Measurements from ENCODE around the gene TENT5A. TPM values are rescaled to one million over a fixed set of nuclear protein-coding genes. Genes with fewer than 3 reads are reported as not detected.
A peak's percentile ranks its signal among the peaks of the same experiment; 100 is the strongest.
"Not testable (repeated sequence)": the region's sequence is repeated elsewhere in the genome, so short reads cannot be mapped to it uniquely, and the experiment has no call there.

Gene TENT5A
- total RNA-seq, 1 experiment from 2014 or later, result 13.0 TPM

DNA sequence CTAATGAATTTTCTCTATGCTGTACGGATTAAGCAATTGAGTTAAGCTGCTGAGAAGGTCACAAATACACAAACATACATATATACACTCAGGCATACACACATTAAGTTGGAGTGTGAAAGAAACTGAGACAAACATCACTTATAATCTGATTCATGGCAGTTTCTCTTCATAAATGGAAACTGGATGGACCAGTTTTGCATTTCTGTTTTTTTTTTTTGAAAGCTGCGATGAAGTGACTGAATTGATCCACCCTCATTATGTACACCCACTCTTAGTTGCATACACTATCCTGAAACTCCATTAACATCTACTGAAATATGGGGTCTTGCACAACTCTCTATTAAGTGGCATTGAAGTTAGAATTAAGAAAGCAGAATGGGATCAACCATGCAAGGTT lies 32.9 kb upstream of the TENT5A start:
- DNase-seq, result no peak
- no peak overlapping the region for H3K4me3 ChIP-seq
- no peaks in the 10 kb centered on the region for H3K27me3 ChIP-seq
- H3K36me3 ChIP-seq, result no peaks in the 10 kb centered on the region
- H3K9me3 ChIP-seq (replicated peaks), result no peaks in the 10 kb centered on the region
- no peak overlapping the region for H3K27ac ChIP-seq
- no peaks in the 10 kb centered on the region for H3K4me1 ChIP-seq

DNA sequence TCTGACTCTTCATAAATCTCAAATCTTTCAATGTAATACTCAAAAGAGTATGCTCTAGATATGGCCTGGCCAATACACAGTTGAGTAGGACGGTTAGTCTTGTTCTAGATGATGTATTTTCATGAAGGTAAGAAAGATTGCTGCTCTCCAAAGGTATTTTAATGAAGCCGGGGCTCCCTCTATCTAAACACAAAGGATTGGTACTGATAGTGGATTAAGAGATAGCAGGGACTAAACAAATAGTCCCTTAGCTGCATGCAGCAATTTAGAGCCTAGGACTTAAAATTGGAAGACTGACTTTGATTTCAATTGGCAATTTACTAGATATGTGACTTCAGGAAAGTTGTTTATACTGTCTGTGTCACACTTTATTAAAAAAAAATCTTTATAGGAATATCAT lies 31.4 kb upstream of the TENT5A start:
- H3K9me3 ChIP-seq (replicated peaks), result no peaks in the 10 kb centered on the region
- H3K27ac ChIP-seq, result no peak overlapping the region
- H3K36me3 ChIP-seq, result no peaks in the 10 kb centered on the region
- H3K4me1 ChIP-seq, result no peaks in the 10 kb centered on the region
- H3K4me3 ChIP-seq, result no peak overlapping the region
- H3K27me3 ChIP-seq, result no peaks in the 10 kb centered on the region
- no peak for DNase-seq

DNA sequence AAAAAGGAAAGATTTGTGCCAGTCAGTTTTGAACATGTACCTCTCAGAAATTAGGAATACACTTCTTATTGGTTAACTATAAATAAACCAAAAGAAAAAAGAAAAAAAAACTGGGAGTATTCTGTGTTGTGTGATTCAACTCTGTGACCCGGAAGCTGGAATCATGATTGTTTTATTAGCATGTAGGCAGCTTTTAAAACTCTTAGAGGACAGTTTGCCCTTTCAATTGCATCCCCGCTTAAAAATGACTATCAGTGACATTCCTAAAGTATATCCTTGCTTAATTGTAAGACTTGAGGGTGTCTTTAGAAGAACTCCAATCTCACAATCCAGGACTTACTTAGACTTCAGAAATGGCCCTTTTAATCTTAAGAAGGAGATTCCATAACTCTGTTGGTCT lies 29.1 kb upstream of the TENT5A start:
- H3K27ac ChIP-seq, result no peak overlapping the region
- DNase-seq, result no peak
- H3K4me3 ChIP-seq, result no peak overlapping the region
- H3K9me3 ChIP-seq (replicated peaks), result no peaks in the 10 kb centered on the region
- H3K27me3 ChIP-seq, result no peaks in the 10 kb centered on the region
- no peaks in the 10 kb centered on the region for H3K36me3 ChIP-seq
- H3K4me1 ChIP-seq, result no peaks in the 10 kb centered on the region

DNA sequence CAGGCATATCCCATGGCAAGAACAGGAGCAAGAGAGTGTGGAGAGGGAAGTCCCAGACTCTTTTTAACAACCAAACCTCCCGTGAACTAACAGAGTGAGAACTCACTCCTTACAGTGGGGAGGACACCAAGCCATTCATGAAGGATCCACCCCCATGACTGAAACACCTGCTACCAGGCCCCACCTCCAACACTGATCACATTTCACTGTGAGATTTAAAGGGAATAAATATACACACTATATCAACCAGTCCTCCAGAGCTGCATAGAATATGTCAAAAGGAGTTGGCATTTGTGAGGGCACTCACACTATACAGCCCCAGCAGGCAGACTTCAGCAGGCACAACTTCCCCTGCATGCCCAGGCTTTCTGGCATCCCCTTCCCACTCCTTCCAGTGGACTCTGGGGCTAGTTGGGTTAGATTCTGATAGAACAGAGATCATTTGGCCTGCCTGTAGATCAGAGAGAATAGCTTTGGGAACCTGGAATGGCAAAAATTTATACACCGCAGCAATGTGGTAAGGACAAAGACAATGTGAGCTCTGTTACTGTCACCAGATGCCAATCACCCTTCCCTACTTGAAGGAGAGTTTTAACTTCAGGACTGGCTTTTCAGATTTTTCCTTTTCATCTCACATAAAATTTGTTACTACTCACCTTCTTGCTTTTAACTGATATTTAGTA lies 25.2 kb upstream of the TENT5A start:
- no peaks in the 10 kb centered on the region for H3K4me1 ChIP-seq
- H3K27ac ChIP-seq, result no peak overlapping the region
- no peaks in the 10 kb centered on the region for H3K27me3 ChIP-seq
- no peaks in the 10 kb centered on the region for H3K9me3 ChIP-seq (replicated peaks)
- no peaks in the 10 kb centered on the region for H3K36me3 ChIP-seq
- H3K4me3 ChIP-seq, result no peak overlapping the region
- DNase-seq, result no peak

DNA sequence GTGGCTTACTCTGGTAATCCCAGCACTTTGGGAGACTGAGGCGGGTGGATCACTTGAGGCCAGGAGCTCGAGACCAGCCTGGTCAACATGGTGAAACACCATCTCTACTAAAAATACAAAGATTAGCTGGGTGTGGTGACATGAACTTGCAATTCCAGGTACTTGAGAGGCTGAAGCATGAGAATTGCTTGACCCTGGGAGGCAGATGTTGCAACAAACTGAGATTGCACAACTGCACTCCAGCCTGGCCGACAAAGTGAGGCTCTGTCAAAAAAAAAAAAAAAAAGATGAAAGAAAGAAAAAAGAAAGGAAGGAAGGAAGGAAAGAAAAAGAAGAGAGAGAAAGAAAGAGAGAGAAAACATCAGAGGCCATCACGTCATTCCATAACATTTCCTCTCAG lies 23.7 kb upstream of the TENT5A start:
- not testable (repeated sequence) for H3K36me3 ChIP-seq; DNase-seq; H3K27ac ChIP-seq; H3K4me3 ChIP-seq; H3K27me3 ChIP-seq; H3K9me3 ChIP-seq (replicated peaks); H3K4me1 ChIP-seq

DNA sequence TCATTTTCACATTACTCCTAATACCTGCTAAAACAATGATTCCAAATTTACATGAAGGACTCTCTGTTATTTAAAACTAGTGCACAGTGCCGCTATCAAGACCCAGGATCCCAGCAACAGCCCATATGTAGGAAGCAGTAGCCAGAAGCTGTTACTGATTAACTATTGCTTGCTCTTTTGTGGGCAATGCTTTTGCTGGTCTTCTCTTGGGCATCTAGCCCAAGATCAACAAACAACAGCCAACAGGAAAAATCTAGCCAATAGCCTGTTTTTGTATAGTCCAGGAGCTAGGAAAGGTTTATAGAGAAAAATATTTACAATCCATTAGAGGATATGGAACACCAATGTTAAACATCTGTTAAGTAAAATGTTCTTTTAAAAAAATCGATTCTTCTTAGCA lies 22.1 kb upstream of the TENT5A start:
- Histone ChIP-seq H3K36me3 (no peaks in the 10 kb centered on the region), H3K27me3 (no peaks in the 10 kb centered on the region), H3K4me3 (no peak overlapping the region), H3K27ac (no peak overlapping the region), H3K4me1 (no peaks in the 10 kb centered on the region), H3K9me3 (replicated peaks) (no peaks in the 10 kb centered on the region)
- no peak for DNase-seq

DNA sequence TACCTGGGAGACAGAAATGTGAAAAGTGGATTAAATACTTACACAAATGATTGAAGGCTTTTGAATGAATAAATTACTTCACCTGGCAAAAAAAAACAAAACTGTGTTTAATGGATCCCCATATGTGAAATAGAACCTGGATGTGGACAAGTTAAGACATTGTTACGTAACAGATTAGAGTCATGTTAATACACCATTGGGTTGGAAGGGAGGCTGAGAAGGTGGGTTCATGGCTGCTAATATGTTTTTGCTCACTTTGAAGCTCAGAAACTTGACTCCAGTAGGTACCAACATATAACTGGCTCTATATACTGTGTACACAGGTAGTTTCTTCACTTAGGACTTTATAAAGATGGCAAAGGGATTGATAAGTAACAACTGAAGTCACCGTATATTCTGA lies 21.4 kb upstream of the TENT5A start:
- Histone ChIP-seq H3K27me3 (no peaks in the 10 kb centered on the region), H3K27ac (no peak overlapping the region), H3K4me1 (no peaks in the 10 kb centered on the region), H3K36me3 (no peaks in the 10 kb centered on the region), H3K4me3 (no peak overlapping the region), H3K9me3 (replicated peaks) (no peaks in the 10 kb centered on the region)
- no peak for DNase-seq

DNA sequence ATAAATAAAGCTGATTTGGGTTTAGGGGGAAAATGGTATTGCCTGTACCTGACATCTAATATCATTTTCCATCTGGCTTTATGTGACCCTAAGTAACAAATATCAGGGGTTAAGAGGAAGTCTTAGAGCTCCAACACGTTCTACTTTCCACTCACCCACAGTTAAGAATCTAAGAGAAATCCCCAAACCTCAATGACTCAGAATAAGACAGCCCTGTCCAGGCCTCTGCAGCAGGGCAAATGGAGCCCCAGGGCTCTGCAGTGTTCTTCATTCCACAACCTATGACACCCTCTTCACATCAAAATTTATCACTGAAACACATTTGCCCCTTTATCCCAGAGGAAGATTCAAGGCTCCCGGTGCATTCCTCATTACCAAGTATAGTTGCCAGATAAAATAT lies 20.3 kb upstream of the TENT5A start:
- no peaks in the 10 kb centered on the region for H3K9me3 ChIP-seq (replicated peaks)
- H3K4me1 ChIP-seq, result peaks cover 5% of the 10 kb centered on the region
- no peak overlapping the region for H3K4me3 ChIP-seq
- H3K36me3 ChIP-seq, result no peaks in the 10 kb centered on the region
- no peaks in the 10 kb centered on the region for H3K27me3 ChIP-seq
- no peak overlapping the region for H3K27ac ChIP-seq
- DNase-seq, result no peak

DNA sequence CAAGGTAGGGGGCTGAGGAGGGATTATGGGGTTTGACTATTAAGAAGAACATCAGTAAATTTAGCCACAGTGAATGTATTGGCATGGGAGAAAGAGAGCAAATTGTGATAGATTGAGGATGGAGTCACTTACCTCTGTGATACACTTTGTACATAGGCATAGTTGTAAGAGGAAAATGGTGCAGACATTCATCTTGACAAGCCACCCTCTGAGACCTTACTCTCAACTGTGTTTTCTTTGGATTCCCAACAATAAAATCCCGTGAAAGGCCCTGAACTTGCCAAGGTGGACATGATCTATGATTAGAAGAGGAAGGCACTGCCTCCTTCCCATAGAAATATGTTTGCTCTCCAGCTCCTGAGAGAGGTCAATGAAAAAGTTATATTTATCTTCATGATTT lies 18.6 kb upstream of the TENT5A start:
- Histone ChIP-seq H3K27me3 (no peaks in the 10 kb centered on the region), H3K4me3 (no peak overlapping the region), H3K36me3 (no peaks in the 10 kb centered on the region), H3K27ac (no peak overlapping the region), H3K9me3 (replicated peaks) (no peaks in the 10 kb centered on the region), H3K4me1 (peaks cover 22% of the 10 kb centered on the region)
- no peak for DNase-seq

DNA sequence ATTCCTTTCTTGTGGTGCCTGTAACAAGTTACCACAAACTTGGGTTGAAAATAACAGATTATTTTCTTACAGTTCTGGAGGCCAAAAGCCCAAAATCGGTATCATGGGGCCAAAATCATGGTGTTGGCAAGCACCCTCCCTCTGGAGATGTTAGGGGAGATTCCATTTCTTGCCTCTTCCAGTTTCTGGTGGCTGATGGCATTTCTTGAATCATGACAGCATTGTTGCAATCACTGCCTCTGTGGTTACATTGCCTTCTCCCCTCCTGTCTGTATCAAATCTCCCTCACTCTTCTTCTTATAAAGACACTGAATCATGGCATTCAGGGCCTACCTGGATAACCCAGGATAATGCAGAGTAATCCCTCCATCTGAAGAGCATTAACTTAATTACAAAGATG lies 17.9 kb upstream of the TENT5A start:
- Histone ChIP-seq H3K27ac (no peak overlapping the region), H3K36me3 (no peaks in the 10 kb centered on the region), H3K9me3 (replicated peaks) (no peaks in the 10 kb centered on the region), H3K27me3 (no peaks in the 10 kb centered on the region), H3K4me3 (no peak overlapping the region), H3K4me1 (peaks cover 24% of the 10 kb centered on the region)
- DNase-seq, result no peak

DNA sequence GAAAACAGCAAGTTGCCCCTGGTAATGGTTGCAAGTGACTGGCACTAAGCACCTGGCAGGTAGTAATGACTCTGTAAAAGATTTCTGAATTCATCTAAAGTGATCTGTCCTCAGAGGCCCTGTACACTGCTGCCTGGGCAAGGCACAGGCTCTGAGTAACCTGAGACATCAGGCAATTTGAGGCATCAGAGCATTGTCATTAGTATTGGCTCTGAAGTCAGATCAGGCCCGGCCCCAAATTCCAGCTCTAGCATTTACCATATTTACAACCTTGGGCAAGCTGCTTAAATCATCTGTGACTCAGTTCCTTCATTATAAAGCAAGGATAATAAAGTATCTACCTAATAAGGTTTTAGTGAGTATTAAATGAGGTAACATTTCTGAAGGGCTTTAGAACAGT lies 17.3 kb upstream of the TENT5A start:
- Histone ChIP-seq H3K4me3 (no peak overlapping the region), H3K4me1 (peaks cover 24% of the 10 kb centered on the region), H3K36me3 (no peaks in the 10 kb centered on the region), H3K9me3 (replicated peaks) (no peaks in the 10 kb centered on the region), H3K27me3 (no peaks in the 10 kb centered on the region), H3K27ac (no peak overlapping the region)
- no peak for DNase-seq

DNA sequence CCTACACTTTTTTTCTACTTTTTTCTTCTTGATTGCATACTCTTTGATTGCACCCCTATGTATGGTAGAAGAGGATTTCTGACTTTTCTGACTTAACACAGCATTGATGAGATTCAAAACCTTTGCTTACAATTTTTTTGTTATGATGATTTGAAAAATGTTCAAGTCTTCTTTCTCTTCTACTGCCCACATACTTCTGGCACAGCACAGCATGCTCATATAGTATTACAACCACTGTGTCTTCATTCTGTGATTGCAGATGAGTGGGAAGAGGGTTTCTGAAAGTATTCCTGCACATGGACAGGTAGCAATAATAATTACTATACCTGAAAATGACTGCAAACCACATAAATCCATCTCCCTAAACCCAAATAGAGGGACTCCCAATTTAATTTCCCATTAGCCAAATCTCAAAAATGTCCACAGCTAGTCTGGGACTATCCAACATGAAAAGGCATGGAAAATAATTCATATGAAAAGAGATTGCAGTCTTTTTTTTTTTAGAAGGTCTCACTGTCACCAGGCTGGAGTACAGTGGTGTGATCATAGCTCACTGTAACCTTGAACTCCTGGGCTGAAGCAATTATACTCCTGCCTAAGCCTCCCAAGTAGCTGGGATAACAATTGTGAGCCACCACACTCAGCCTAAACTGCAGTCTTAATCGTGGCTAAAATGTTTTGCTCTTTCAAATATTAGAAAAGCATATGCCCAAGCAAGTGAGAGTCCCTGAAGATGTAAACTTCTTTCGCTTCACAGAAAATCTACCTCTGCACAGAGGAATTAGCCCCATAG lies 15.9 kb upstream of the TENT5A start:
- no peaks in the 10 kb centered on the region for H3K27me3 ChIP-seq
- H3K27ac ChIP-seq, result no peak overlapping the region
- H3K36me3 ChIP-seq, result no peaks in the 10 kb centered on the region
- no peaks in the 10 kb centered on the region for H3K9me3 ChIP-seq (replicated peaks)
- no peak for DNase-seq
- no peak overlapping the region for H3K4me3 ChIP-seq
- H3K4me1 ChIP-seq, result peaks cover 24% of the 10 kb centered on the region

DNA sequence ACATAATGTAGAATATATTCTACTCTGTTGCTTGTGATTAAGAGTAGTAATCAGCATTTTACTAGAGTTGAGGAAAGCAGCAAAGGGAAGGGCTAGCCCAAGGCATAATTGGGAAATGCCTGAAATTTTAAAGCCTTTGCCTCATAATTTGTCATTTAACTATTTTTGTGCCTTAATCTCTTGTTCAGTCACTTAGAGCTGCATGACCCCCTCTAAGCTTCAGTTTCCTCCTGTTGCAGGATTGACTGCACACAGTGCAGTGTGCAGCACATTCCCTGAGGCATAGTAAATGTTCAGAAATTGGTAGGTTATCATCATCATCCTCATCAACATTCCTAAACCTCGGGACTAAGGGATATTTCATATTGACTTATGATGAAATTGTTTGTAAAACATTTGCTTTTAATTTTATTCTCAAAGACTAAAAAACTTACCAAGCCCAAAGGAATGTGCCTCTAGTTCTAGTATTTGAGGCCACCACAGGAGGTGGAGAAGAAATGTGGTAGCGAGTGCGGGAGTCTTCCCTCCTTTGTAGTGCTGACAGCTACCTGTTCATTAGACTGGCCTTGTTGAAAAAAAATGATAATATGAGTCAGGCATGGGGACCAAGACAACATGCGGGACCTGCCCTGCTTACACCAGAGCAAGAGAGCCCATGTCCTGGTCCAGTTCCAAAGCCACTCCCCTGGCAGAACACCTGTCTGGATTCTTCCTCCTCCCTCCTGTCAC lies 14.8 kb upstream of the TENT5A start:
- H3K36me3 ChIP-seq, result no peaks in the 10 kb centered on the region
- no peaks in the 10 kb centered on the region for H3K27me3 ChIP-seq
- H3K4me3 ChIP-seq, result no peak overlapping the region; the same call in 1 of the 2 replicates
- no peaks in the 10 kb centered on the region for H3K9me3 ChIP-seq (replicated peaks)
- peak; percentile 45 to 62 for DNase-seq
- peak overlapping the region; percentile 15; the same call in 1 of the 2 replicates for H3K27ac ChIP-seq
- H3K4me1 ChIP-seq, result peaks cover 29% of the 10 kb centered on the region

DNA sequence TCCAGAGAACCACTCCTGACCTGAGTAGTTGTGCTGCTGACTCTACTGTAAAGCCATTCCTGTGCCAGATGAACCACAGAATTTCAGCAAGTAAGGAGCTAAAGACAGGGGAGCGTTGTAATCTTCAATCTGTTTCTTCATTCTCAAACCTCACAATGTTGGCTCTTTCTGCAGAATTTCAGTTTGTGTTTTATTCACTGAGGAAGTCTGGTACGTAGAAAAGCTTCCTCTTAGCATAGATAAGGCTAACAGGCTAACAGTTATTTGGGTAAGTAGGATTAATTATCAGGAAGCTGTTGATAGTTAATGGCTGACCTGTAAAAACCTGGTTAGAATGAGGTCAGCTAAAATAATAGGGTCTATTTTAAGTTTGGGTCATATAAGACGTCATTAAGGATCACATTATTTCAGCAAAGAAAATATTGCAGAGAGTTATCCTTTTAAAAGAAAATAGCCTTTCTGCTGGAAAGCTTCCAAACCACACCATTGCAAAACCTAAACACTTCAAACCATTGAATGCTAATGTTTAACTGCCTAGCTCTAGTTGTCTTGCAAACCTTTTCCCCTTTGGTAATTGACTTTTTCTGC lies 14.1 kb upstream of the TENT5A start:
- no peaks in the 10 kb centered on the region for H3K27me3 ChIP-seq
- peaks cover 36% of the 10 kb centered on the region for H3K4me1 ChIP-seq
- no peak overlapping the region for H3K4me3 ChIP-seq
- H3K36me3 ChIP-seq, result no peaks in the 10 kb centered on the region
- peak in 1 of 2 experiments; percentile 52 for DNase-seq
- no peaks in the 10 kb centered on the region for H3K9me3 ChIP-seq (replicated peaks)
- H3K27ac ChIP-seq, result peak overlapping the region; percentile 15; the same call in 1 of the 2 replicates

DNA sequence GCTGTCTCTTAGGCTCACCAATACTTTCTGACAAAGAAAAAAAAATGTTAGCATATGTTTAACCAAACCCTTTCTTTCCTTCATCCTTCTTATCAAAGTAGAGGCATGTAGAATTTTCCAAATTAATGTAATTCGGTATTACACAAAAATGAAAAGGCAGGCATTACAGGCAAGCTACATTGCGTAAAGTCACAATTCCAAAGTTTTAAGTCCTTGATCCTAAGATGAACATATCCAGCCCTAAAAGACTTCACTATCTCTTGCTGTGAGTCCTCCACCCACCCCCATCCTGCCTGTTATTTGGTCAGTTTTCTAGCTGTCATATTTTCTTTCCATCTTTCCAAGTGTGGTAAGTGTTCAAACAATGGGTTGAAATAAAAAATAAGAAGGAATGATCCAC lies 12.1 kb upstream of the TENT5A start:
- H3K36me3 ChIP-seq, result no peaks in the 10 kb centered on the region
- H3K27ac ChIP-seq, result no peak overlapping the region
- no peak overlapping the region for H3K4me3 ChIP-seq
- no peak for DNase-seq
- no peaks in the 10 kb centered on the region for H3K9me3 ChIP-seq (replicated peaks)
- peaks cover 56% of the 10 kb centered on the region for H3K4me1 ChIP-seq
- H3K27me3 ChIP-seq, result no peaks in the 10 kb centered on the region
